HG03432 (cell line): Measurements from ENCODE around the gene MRPS5.
A peak's percentile ranks its signal among the peaks of the same experiment; 100 is the strongest.
"Not testable (repeated sequence)": the region's sequence is repeated elsewhere in the genome, so short reads cannot be mapped to it uniquely, and the experiment has no call there.

Source experiments
- ATAC-seq: cut with Tn5 transposase; IDR thresholded peaks from one replicate; pipeline ENCODE4 v1.9.1; 2021; ENCODE audit warnings: mild to moderate bottlenecking, moderate library complexity; ENCODE audit not compliant: unreplicated experiment

Gene MRPS5

DNA sequence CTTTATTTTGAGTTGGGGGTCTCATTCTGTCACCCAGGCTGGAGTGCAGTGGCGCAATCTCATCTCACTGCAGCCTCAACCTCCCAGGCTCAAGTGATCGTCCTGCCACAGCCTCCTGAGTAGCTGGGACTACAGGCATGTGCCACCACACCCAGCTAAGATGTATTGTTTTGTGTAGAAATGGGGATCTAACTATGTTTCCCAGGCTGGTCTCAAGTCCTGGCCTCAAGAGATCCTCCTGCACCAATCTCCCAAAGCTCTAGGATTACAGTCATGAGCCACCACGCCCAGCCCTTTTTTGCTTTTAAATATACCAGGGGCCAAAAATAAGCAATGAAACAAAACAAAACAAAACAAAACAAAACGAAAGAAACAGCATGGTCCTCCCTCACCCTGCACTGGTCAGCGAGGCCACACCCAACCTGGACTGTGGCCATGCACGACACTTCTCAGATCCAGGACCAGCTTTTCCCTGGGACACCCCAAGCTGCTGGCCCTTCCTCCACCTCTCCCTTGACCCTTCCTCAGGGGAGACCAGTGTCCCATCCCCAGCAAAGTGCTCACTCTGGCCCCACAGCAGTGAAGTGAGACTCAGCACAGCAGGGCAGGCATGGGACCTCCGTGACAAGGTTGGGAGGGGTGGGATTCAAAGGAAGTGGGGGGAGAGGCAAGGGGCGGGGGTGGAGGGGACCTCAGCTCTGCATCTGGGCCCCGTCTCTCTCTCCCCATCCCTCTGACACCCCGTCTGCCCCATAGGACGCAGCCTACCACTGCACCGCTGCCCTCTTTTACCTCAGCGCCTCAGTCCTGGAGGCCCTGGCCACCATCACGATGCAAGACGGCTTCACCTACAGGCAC lies 72.6 kb downstream of the MRPS5 start:
- no peak for ATAC-seq

DNA sequence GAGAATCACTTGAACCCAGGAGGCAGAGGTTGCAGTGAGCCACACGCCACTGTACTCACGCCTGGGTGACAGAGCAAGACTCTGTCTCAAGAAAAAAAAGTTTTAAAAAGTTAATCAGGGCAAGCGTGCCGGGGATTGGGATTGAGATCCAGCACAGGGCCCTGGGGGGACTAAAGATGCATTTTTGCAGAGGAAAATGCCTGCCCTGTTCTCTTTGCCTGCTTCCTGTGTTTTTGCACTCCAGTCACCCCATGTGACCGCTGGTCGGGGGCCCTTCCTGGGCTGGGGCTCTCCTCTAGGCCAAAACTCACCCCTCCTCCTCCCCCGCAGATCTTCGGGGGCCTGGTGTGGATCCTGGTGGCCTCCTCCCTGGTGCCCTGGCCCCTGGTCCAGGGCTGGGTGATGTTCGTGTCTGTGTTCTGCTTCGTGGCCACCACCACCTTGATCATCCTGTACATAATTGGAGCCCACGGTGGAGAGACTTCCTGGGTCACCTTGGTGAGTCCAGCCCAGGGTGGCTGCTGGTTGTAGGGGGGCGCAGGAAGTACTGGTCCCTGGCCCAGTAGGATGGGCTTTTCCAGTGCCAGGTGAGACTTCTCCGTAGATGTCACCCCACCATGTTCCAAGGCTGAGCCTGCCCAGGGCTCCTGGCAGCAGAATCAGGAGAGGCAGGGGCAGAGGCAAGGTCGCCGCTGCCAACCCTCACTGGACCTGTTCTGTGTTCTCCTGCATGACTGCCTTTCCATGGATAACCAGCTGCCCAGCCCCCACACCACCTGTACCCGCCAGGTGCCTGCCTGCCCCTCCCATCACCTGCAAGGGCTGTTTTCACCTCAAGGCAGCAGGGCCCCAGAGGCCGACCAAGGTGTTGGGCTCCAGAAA lies 73.7 kb downstream of the MRPS5 start:
- no peak for ATAC-seq

DNA sequence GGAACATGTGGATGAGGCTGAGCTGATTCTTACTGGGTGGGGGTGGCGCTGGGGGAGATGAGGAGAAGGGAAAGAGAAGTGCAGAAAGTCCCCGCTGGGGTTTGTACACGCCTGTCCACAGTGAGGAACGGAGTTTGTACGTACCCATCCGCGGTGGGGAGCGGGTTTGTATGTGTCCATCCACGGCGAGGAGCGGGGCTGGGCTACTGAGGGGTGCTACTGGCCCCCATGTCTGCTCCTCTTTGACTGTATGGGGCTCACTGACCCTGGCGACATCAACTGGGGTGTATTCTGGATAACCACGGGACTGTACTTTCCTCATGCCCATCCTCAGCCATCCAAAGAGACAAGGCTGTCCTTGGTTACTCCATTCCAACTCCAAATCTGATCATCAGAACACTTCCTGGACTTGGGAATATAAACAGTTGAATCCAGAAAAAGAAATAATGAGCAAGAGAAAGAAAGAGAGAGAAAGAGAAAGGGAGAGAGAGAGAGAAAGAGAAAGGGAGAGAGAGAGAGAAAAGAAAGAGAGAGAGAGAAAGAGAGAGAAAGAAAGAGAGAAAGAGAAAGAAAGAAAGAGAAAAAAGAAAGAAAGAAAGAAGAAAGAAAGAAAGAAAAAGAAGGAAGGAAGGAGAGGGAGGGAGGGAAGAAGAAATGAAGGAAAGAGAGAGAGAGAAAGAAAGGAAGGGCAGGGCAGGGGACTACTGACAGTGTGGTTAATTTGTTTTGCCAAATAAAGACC lies 75.1 kb downstream of the MRPS5 start:
- ATAC-seq: no peak

DNA sequence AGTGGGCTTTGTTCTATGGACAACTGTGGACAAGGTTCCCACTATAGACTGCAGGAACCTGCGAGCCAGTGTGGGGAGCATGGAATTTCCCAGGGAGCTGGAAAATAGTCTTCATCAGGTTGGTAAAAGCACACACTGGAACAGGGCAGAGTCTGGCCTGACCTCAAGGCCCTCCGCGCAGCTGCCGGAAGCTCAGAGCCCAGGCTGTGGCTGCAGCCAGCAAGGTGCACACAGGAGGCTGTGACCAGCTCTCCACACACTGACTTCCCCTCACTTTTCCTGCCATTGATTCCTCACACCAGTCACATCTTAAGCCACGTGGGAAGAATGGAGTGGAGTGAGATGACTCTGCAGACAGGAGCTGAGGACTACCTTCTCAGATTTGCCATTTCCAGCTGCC lies 77.0 kb downstream of the MRPS5 start:
- ATAC-seq: no peak

DNA sequence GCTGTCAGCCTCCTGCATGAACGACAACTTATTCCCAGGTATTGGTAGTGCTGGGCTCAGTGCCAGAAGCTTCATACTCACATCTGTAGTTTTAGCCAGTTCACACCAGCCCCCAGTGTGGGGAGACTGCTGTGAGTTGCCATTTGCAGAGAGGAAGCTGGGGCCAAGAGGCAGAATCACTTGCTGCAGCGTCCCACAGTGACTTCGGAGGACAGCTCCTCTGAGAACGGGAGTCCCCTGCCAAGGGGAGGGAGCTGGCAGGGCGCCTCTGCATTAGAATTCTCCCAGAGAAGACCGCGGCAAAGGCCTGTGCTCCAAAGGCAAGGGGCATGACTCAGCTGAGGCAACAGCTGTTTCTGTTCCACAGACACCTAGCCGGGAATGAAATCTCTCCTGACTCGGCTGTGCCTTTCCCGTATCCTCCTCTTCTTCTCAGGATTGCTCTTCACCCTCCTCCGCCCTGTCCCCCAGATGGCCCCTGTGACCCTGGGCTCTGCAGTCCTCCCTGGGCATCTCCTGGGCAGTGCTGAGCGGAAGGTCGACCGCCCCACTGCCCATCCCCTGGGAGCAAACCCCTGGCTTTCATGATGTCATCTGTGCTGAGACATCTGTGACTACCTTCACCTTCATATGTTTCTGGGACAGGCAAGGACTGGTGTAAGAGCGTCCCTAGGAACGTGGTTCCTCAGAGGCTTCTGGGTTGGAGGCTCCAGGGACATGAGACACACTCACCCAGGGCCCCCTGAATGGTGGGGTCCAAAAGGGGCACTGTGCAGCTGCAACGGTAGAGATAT lies 78.1 kb downstream of the MRPS5 start:
- ATAC-seq: peak; percentile 61

DNA sequence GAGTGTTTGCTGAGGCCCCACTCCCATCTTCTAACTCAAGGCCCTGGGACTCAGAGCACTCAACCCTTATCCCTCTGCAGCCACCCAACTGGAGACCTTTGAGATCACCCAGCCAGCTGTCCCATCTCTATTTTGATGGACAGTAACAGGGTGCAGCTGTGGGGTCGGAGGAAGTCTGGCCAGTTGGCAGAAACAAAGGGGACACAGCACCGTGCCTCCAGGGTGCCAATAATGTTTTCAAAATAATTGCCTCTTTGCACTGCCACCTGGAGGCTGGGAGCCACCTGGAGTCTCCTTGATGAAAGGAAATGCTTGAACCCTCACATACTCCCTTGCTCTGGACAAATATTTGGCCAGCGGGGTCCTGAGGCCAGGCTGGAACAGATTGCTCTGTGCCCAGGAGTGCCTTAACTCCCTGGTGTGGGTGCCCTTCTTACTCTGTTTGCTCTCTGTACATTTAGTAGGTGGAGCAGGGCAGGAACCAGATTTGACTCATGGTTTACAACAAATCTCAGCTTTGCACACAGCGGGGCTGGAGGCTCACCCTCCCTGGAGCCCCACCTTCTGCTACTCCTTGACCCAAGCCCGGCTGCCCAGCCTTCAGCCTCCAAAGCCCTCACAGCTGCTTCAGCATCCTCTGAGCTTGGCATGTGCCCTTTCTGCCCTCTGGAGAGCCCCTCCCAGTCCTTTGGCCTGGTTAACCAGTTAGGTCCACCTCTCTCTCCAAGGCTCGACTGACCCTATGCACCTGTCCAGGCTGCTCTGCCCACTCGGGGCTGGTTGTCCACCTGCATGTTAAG lies 78.9 kb downstream of the MRPS5 start:
- ATAC-seq: peak; percentile 28

DNA sequence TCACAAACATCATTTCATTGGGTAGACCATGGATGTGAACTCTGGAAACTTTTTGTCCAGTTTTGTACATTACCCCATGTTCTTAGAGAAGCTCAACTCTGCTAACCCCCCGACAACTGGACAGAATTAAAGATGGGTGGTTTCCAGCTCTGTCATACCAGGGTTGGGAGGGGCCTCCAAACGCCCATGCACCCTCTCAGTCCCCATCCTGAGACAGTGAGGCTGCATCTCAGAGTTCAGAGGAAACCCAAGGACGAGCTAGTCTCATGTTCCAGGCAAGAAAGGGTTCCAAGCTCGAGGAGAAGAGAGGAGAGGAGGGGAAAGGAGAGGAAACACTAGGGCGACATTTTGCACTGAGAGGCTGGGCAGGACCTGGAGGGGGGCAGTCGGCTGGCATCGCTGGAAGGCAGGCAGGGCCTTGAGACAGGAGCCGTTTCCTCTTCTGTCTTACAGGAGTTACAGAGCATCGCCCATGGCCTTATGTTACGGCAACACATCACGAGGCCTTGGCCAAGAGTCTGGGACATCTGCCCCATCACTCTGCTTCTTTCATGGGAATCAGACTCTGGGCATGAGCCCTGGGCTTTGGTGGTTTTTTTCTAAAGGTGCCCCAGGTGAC lies 79.7 kb downstream of the MRPS5 start:
- peak; percentile 30 for ATAC-seq

DNA sequence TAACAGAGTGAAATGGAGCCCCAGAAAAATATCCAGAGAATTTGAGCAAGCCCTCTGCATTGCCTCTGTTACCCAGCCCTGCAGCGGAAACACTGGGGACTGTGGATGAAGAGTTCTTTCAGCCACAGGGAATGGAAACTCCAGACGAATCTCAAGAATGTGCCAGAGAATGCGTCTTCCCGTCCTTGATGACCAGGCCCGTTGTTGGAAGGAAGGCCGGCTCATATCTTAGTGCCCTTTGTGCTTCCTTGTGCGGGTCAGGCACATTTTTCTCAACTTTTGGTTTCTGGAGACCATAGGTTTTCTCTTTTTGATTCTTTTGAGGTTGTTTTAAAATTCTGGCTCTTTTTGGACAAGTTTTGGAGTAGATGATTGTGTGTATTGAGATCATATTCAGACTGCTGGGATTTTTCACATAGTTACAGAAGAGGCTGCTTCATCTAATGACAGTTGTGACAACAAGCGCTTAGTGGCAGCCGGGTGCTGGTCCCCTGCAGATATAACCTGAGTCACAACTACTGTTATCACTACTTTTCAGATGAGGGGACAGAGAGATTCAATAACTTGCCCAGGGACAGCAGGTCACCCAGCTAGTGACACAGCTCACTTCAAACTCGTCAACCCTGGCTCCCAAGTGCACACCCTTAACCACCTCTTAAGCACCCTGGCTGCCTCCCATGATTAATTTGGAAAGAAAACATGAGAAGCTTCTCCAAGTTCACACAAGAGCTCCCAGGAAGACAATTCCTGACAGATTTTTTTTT lies 80.4 kb downstream of the MRPS5 start:
- peak; percentile 48 for ATAC-seq

DNA sequence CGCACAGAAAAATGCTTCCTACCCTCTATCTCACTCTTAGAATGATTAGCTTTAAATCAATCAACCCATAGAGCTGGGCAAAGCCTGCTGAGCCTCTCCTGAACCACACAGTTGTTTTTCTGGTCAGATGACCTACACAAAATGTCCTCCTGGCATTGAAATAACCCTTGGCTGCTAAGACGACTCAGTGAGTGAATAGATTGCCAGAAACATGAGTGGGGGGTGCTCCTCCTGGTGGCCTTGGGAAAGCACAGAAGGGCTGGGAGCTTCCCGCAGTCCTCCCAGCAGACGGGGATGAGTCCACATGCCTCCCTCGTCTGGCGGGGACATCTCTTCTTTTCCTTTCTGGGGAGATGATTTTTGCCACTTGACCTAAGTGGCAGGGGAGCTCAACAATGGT lies 81.2 kb downstream of the MRPS5 start:
- no peak for ATAC-seq

DNA sequence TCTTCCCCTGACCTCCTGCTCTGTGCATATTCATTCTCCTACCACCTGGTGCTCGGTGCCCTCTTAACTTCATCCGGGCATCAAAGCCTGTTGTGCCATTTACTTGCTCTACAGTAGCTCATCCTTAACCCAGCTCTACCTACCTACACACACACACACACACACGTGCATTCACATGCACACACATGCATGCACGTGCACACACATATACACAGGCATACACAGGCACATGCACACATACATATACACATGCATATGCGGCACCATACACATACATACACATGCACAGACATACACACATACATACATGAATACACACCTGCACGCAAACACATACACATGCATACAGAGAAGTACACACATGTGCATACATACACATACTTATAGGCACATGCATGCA lies 81.6 kb downstream of the MRPS5 start:
- ATAC-seq: no peak

DNA sequence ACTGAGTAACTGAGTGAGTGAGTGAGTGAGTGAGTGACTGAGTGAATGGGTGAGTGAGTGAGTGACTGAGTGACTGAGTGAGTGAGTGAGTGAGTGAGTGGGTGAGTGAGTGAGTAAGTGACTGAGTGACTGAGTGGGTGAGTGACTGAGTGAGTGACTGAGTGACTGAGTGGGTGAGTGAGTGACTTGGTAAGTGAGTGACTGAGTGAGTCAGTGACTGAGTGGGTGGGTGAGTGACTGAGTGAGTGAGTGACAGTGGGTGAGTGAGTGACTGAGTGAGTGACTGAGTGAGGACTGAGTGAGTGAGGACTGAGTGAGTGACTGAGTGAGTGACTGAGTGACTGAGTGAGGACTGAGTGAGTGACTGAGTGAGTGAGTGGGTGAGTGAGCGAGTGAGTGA lies 82.2 kb downstream of the MRPS5 start:
- ATAC-seq: no peak

DNA sequence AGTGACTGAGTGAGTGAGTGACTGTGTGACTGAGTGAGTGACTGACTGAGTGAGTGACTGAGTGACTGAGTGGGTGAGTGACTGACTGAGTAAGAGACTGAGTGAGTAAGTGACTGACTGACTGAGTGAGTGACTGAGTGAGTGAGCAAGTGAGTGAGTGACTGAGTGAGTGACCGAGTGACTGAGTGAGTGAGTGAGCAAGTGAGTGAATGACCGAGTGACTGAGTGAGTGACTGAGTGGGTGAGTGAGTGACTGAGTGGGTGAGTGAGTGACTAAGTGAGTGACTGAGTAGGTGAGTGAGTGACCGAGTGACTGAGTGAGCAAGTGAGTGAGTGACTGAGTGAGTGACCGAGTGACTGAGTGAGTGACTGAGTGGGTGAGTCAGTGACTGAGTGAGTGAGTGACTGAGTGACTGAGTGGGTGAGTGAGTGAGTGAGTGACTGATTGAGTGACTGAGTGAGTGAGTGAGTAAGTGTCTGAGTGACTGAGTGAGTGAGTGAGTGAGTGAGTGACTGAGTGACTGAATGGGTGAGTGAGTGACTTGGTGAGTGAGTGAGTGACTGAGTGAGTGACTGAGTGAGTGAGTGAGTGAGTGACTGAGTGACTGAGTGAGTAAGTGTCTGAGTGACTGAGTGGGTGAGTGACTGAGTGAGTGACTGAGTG lies 82.8 kb downstream of the MRPS5 start:
- ATAC-seq: no peak

DNA sequence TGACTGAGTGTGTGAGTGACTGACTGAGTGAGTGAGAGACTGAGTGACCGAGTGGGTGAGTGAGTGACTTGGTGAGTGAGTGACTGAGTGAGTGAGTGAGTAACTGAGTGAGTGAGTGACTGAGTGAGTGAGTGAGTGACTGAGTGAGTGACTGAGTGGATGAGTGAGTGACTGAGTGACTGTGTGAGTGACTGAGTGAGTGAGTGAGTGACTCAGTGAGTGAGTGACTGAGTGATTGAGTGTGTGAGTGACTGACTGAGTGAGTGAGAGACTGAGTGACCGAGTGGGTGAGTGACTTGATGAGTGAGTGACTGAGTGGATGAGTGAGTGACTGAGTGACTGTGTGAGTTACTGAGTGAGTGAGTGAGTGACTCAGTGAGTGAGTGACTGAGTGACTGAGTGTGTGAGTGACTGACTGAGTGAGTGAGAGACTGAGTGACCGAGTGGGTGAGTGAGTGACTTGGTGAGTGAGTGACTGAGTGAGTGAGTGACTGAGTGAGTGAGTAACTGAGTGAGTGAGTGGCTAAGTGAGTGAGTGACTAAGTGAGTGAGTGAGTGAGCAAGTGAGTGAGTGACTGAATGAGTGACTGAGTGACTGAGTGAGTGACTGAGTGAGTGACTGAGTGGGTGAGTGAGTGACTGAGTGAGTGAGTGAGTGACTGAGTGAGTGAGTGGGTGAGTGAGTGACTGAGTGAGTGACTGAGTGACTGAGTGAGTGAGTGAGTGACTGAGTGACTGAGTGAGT lies 83.6 kb downstream of the MRPS5 start:
- not testable (repeated sequence) for ATAC-seq

DNA sequence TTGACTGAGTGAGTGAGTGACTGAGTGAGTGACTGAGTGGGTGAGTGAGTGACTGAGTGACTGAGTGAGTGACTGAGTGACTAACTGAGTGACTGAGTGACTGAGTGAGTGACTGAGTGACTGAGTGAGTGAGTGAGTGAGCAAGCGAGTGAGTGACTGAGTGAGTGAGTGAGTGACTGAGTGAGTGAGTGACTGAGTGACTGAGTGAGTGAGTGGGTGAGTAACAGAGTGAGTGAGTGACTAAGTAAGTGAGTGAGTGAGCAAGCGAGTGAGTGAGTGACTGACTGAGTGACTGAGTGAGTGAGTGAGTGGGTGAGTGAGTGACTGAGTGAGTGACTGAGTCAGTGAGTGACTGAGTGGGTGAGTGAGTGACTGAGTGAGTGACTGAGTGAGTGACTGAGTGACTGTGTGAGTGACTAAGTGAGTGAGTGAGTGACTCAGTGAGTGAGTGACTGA lies 84.2 kb downstream of the MRPS5 start:
- ATAC-seq: no peak

DNA sequence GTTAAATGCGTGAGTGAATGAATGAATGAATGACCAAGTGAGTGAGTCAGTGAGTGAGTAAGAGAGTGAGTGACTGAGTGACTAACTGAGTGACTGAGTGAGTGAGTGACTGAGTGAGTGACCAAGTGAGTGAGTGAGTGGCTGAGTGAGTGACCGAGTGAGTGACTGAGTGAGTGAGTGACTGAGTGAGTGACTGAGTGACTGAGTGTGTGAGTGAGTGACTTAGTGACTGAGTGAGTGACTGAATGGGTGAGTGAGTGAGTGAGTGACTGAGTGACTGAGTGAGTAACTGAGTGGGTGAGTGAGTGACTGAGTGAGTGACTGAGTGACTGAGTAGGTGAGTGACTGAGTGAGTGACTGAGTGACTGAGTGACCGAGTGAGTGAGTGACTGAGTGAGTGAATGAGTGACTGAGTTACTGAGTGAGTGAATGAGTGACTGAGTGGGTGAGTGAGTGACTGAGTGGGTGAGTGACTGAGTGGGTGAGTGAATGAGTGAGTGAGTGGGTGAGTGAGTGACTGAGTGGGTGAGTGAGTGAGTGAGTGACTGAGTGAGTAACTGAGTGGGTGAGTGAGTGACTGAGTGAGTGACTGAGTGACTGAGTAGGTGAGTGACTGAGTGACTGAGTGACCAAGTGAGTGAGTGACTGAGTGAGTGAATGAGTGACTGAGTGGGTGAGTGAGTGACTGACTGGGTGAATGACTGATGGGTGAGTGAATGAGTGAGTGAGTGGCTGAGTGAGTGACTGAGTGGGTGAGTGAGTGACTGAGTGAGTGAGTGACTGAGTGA lies 84.8 kb downstream of the MRPS5 start:
- no peak for ATAC-seq
